Measurements from ENCODE around the gene CADPS2.

CADPS2 gene

DNA sequence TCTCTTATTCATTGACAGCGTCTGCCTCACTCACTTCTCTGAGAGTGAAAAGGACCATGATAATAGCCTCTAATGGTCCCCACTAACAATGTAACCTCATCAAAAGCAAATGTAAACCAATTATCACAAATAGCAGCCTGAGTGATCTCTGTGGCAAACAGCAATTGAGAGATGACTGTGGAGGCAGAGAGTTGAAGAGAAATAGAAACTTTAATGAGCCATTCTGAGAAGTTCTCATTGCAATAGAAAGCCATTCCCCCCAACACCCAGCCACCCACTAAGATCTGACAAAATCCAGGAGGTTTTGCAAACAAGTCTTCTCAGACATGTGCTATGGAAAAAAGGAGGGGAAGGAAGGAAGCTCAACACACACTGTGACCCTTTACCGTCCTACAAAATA is 139.3 kb downstream of the CADPS2 start:
- TF ChIP-seq, protein P1, sequence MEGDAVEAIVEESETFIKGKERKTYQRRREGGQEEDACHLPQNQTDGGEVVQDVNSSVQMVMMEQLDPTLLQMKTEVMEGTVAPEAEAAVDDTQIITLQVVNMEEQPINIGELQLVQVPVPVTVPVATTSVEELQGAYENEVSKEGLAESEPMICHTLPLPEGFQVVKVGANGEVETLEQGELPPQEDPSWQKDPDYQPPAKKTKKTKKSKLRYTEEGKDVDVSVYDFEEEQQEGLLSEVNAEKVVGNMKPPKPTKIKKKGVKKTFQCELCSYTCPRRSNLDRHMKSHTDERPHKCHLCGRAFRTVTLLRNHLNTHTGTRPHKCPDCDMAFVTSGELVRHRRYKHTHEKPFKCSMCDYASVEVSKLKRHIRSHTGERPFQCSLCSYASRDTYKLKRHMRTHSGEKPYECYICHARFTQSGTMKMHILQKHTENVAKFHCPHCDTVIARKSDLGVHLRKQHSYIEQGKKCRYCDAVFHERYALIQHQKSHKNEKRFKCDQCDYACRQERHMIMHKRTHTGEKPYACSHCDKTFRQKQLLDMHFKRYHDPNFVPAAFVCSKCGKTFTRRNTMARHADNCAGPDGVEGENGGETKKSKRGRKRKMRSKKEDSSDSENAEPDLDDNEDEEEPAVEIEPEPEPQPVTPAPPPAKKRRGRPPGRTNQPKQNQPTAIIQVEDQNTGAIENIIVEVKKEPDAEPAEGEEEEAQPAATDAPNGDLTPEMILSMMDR (IDR thresholded peaks at IDR 0.05; ENCODE audit: low read depth, low read length, missing control alignments): no peak
- no peak overlapping the region for H3K4me3 ChIP-seq (ENCODE audit: low read depth, low read length)
- in situ Hi-C loops (cut with HindIII; ENCODE audit: low sequenced_read_pairs): no loop called here
- no peak for DNase-seq (ENCODE audit: low read depth)

DNA sequence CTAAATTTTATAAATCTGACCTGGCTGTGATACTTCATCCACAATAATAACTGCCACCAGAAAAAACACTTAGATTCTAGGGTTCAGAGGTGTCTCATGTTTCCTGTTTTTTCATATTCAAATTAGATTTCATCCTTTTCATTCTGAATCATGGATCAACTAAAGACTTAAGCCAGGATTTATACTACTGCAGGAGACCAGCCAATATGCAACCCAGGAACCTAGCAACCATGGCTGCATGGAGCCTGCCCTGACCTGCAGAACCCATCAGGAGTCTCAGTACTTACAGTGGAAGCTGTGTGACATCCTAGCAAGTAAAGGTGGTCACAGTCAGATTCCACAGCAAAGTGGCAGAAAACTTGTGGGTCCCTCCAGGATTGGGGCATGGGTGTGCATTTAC is 143.0 kb downstream of the CADPS2 start:
- TF ChIP-seq, protein P1 (IDR thresholded peaks at IDR 0.05; ENCODE audit: low read depth, low read length, missing control alignments): no peak
- DNase-seq (ENCODE audit: low read depth): no peak
- H3K4me3 ChIP-seq (ENCODE audit: low read depth, low read length): no peak overlapping the region
- in situ Hi-C loops (cut with HindIII; ENCODE audit: low sequenced_read_pairs): no loop called here

DNA sequence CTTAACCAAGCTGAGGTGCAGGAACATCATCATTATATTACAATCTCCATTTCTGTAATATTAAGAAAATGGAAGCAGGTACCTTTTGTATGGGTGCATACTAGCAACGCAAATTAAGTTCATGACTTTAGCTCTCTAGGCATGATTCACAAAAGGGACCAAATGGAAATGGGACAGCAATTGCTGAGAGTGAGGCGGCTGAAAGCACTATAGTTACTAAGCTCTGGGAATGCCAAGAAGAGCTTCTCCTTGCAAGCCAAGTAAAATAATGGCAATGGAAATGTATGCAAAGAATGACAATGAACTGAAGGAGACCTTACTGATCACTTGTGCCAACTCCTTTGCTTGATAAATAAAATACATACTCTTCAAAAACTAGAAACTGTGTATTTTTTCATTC is 147.3 kb downstream of the CADPS2 start:
- TF ChIP-seq, protein P1 (IDR thresholded peaks at IDR 0.05; ENCODE audit: low read depth, low read length, missing control alignments): no peak
- in situ Hi-C loops (cut with HindIII; ENCODE audit: low sequenced_read_pairs): no loop called here
- no peak for DNase-seq (ENCODE audit: low read depth)

GRCh38 chr7:122736183-122736582 is 150.1 kb downstream of the CADPS2 start:
- in situ Hi-C loops (cut with HindIII; ENCODE audit: low sequenced_read_pairs): no loop called here
- TF ChIP-seq, protein P1 (IDR thresholded peaks at IDR 0.05; ENCODE audit: low read depth, low read length, missing control alignments): no peak
- no peak overlapping the region for H3K4me3 ChIP-seq (ENCODE audit: low read depth, low read length)
- no peak for DNase-seq (ENCODE audit: low read depth)

More for the DNA sequence above, 147.3 kb downstream of the CADPS2 start:
- no peak overlapping the region for H3K4me3 ChIP-seq (ENCODE audit: low read depth, low read length)

GRCh38 chr7:122727759-122728158 is 158.5 kb downstream of the CADPS2 start:
- DNase-seq (ENCODE audit: low read depth): no peak
- TF ChIP-seq, protein P1 (IDR thresholded peaks at IDR 0.05; ENCODE audit: low read depth, low read length, missing control alignments): no peak
- in situ Hi-C loops (cut with HindIII; ENCODE audit: low sequenced_read_pairs): no loop called here
- no peak overlapping the region for H3K4me3 ChIP-seq (ENCODE audit: low read depth, low read length)

GRCh38 chr7:122727354-122727753 is 158.9 kb downstream of the CADPS2 start:
- in situ Hi-C loops (cut with HindIII; ENCODE audit: low sequenced_read_pairs): no loop called here
- H3K4me3 ChIP-seq (ENCODE audit: low read depth, low read length): no peak overlapping the region
- TF ChIP-seq, protein P1 (IDR thresholded peaks at IDR 0.05; ENCODE audit: low read depth, low read length, missing control alignments): no peak
- no peak for DNase-seq (ENCODE audit: low read depth)

DNA sequence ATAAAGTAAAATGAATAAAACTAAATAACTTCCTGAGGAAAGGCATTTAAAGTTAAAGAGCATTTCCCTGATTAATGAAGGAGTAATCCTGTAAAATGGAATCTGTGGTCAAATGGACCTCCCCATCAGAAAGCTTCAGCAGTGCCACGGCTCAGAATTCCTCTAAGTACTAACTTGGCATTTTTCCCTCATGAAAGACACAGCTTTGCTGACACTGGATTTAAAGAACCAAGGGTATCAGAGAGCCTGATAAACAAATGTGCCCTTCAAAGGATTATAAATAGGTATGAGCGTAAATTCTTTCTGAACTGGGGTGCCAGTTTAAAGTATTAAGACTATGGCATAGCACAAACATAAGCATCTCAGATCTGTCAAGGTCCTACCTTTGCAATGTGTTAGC is 159.4 kb downstream of the CADPS2 start:
- in situ Hi-C loops (cut with HindIII; ENCODE audit: low sequenced_read_pairs): no loop called here

More for the DNA sequence above, 159.4 kb downstream of the CADPS2 start:
- DNase-seq (ENCODE audit: low read depth): no peak
- TF ChIP-seq, protein P1 (IDR thresholded peaks at IDR 0.05; ENCODE audit: low read depth, low read length, missing control alignments): no peak
- no peak overlapping the region for H3K4me3 ChIP-seq (ENCODE audit: low read depth, low read length)
